ENCODE measurements around the gene FUNDC2.

GRCh38 chrX:155108427-155108826 lies 81.8 kb downstream of the FUNDC2 start:
- no peak for TF ChIP-seq CTCF (optimal IDR thresholded peaks at IDR 0.05 in 1 of 3, IDR thresholded peaks at IDR 0.05 in 1 of 3, conservative IDR thresholded peaks at IDR 0.05 in 1 of 3; ENCODE audit: extremely low read depth in 1 of 3, insufficient read depth in 2 of 3, low read length in 3 of 3)
- no peak for TF ChIP-seq EZH2 (IDR thresholded peaks at IDR 0.05; ENCODE audit: low read length)

Measured in keratinocyte (primary cell).